HEK293 (cell line): ENCODE measurements around the gene RPL11.

Experiments used
- CTCF ChIA-PET: fragments of 350-600 bp; formaldehyde crosslinking; extraction: SDS; loops from one replicate; lab custom pipeline; 2021; ENCODE audit warnings: antibody characterized with exemption; lab: Yijun Ruan, JAX
- POLR2A ChIA-PET: fragments of 300-600 bp; formaldehyde crosslinking; extraction: SDS; loops from one replicate; lab custom pipeline; 2020; ENCODE audit warnings: antibody characterized with exemption, inconsistent platforms; lab: Yijun Ruan, JAX
- H3K27ac ChIP-seq: fragments of 200-500 bp; sonication (Bioruptor generic); 2 replicates; pipeline ENCODE4 v1.5.1; 2014; ENCODE audit warnings: low read depth, low read length, control low read depth, inconsistent platforms; ENCODE audit errors: extremely low read depth
- H3K36me3 ChIP-seq, 2 experiments: fragments of 200-500 bp in 1 of 2; sonication (Bioruptor generic) in 1 of 2; 1 replicate in 1 of 2; 2 replicates in 1 of 2; pipeline ENCODE4 v1.5.1; 2014 to 2017; ENCODE audit warnings: inconsistent platforms in 2 of 2, low read length in 2 of 2; ENCODE audit not compliant: control insufficient read depth in 2 of 2, insufficient read depth in 1 of 2
- H3K4me1 ChIP-seq: fragments of 200-500 bp; sonication (Bioruptor generic); 2 replicates; pipeline ENCODE4 v1.5.1; 2014; ENCODE audit warnings: mild to moderate bottlenecking, low read length, inconsistent platforms; ENCODE audit not compliant: control insufficient read depth, insufficient read depth
- H3K4me3 ChIP-seq: 2 replicates; pipeline ENCODE4 v1.5.1; 2011; ENCODE audit warnings: low read depth, mild to moderate bottlenecking, control low read depth, low read length, moderate library complexity
- H3K9me3 ChIP-seq: fragments of 200-500 bp; sonication (Bioruptor generic); 2 replicates; pipeline ENCODE4 v1.5.1; 2014; ENCODE audit warnings: low read depth, low read length, inconsistent platforms; ENCODE audit not compliant: control insufficient read depth, insufficient read depth
- ATF2 ChIP-seq: fragments of 450-650 bp; formaldehyde crosslinking; IDR thresholded peaks from 2 replicates; pipeline ENCODE4 v1.5.1; 2016; ENCODE audit warnings: missing biosample characterization, missing genetic modification characterization, low read depth
- BCL6B ChIP-seq: fragments of 450-650 bp; formaldehyde crosslinking; IDR thresholded peaks from 2 replicates; pipeline ENCODE4 v1.5.1; 2017; ENCODE audit warnings: missing biosample characterization, missing genetic modification characterization
- FEZF1 ChIP-seq: fragments of 450-650 bp; formaldehyde crosslinking; IDR thresholded peaks from 2 replicates; pipeline ENCODE4 v1.5.1; 2016; ENCODE audit warnings: missing biosample characterization, missing genetic modification characterization
- HIC1 ChIP-seq: fragments of 450-650 bp; formaldehyde crosslinking; IDR thresholded peaks from 2 replicates; pipeline ENCODE4 v1.5.1; 2016; ENCODE audit warnings: missing biosample characterization, missing genetic modification characterization
- IKZF3 ChIP-seq: fragments of 450-650 bp; IDR thresholded peaks from 2 replicates; pipeline ENCODE4 v1.5.0; 2018; ENCODE audit warnings: missing biosample characterization, mild to moderate bottlenecking, missing genetic modification characterization, moderate library complexity
- KLF1 ChIP-seq: fragments of 450-650 bp; formaldehyde crosslinking; IDR thresholded peaks from 2 replicates; pipeline ENCODE4 v1.5.1; 2016; ENCODE audit warnings: missing biosample characterization, missing genetic modification characterization
- KLF7 ChIP-seq: fragments of 450-650 bp; formaldehyde crosslinking; IDR thresholded peaks from 2 replicates; pipeline ENCODE4 v1.5.1; 2016; ENCODE audit warnings: missing biosample characterization, missing genetic modification characterization, borderline replicate concordance
- MZF1 ChIP-seq: fragments of 450-650 bp; formaldehyde crosslinking; IDR thresholded peaks from 2 replicates; pipeline ENCODE4 v1.5.1; 2017; ENCODE audit warnings: missing biosample characterization, missing genetic modification characterization, borderline replicate concordance
- SALL2 ChIP-seq: fragments of 450-650 bp; formaldehyde crosslinking; IDR thresholded peaks from 2 replicates; pipeline ENCODE4 v1.5.0; 2017; ENCODE audit warnings: missing biosample characterization, mild to moderate bottlenecking, missing genetic modification characterization, borderline replicate concordance
- SP2 ChIP-seq: fragments of 450-650 bp; formaldehyde crosslinking; IDR thresholded peaks from 2 replicates; pipeline ENCODE4 v1.5.1; 2016; ENCODE audit warnings: missing biosample characterization, missing genetic modification characterization
- SP3 ChIP-seq: fragments of 450-650 bp; formaldehyde crosslinking; IDR thresholded peaks from 2 replicates; pipeline ENCODE4 v1.5.1; 2016; ENCODE audit warnings: missing biosample characterization, missing genetic modification characterization
- ZBTB26 ChIP-seq: fragments of 450-650 bp; formaldehyde crosslinking; optimal IDR thresholded peaks from 2 replicates; pipeline ENCODE3; 2016; ENCODE audit warnings: missing biosample characterization, mild to moderate bottlenecking, missing genetic modification characterization
- ZEB2 ChIP-seq: fragments of 450-650 bp; formaldehyde crosslinking; IDR thresholded peaks from 2 replicates; pipeline ENCODE4 v1.5.1; 2016; ENCODE audit warnings: missing biosample characterization, missing genetic modification characterization
- ZNF157 ChIP-seq: fragments of 450-650 bp; formaldehyde crosslinking; IDR thresholded peaks from 2 replicates; pipeline ENCODE4 v1.5.1; 2016; ENCODE audit warnings: missing biosample characterization, missing genetic modification characterization
- ZNF366 ChIP-seq: fragments of 450-650 bp; formaldehyde crosslinking; conservative IDR thresholded peaks from 2 replicates; pipeline ENCODE4 v1.5.1; 2016; ENCODE audit warnings: missing biosample characterization, missing genetic modification characterization
- ZNF37A ChIP-seq: fragments of 450-650 bp; IDR thresholded peaks from 2 replicates; pipeline ENCODE4 v1.5.1; 2018; ENCODE audit warnings: missing biosample characterization, missing genetic modification characterization
- ZNF548 ChIP-seq: fragments of 450-650 bp; formaldehyde crosslinking; IDR thresholded peaks from 2 replicates; pipeline ENCODE4 v1.5.1; 2016; ENCODE audit warnings: missing biosample characterization, missing genetic modification characterization
- ZNF621 ChIP-seq: fragments of 450-650 bp; formaldehyde crosslinking; IDR thresholded peaks from 2 replicates; pipeline ENCODE4 v1.5.1; 2017; ENCODE audit warnings: missing biosample characterization, missing genetic modification characterization
- ZNF623 ChIP-seq: fragments of 450-650 bp; formaldehyde crosslinking; IDR thresholded peaks from 2 replicates; pipeline ENCODE4 v1.5.1; 2016; ENCODE audit warnings: missing biosample characterization, missing genetic modification characterization
- ZNF658 ChIP-seq: fragments of 450-650 bp; formaldehyde crosslinking; IDR thresholded peaks from 2 replicates; pipeline ENCODE4; 2016; ENCODE audit warnings: missing biosample characterization, missing genetic modification characterization
- ZNF843 ChIP-seq: fragments of 450-650 bp; formaldehyde crosslinking; IDR thresholded peaks from 2 replicates; pipeline ENCODE4 v1.5.1; 2016; ENCODE audit warnings: missing biosample characterization, missing genetic modification characterization
- ZSCAN30 ChIP-seq: fragments of 450-650 bp; IDR thresholded peaks from 2 replicates; pipeline ENCODE4 v1.5.1; 2018; ENCODE audit warnings: missing biosample characterization, mild to moderate bottlenecking, missing genetic modification characterization, moderate library complexity
- TF ChIP-seq, protein P1 (sequence below): fragments of 450-650 bp; formaldehyde crosslinking; IDR thresholded peaks from 2 replicates; pipeline ENCODE4 v1.5.1; 2016; ENCODE audit warnings: missing biosample characterization, missing genetic modification characterization
- TF ChIP-seq, protein P2 (sequence below): fragments of 450-650 bp; IDR thresholded peaks from 2 replicates; pipeline ENCODE4 v1.5.1; 2018; ENCODE audit warnings: missing biosample characterization, missing genetic modification characterization

RPL11 gene

GRCh38 chr1:23691499-23692307 is at the start of gene RPL11 (continued):
- no peak for TF ChIP-seq ATF2 (tag by site-specific recombination)
- TF ChIP-seq ZSCAN30 (tag by site-specific recombination), result peak; percentile 65; the same call in 1 of the 2 replicates
- no peak for TF ChIP-seq ZNF37A (tag by site-specific recombination)
- peak; percentile 53 for TF ChIP-seq ZEB2 (tag by site-specific recombination)

- ChIA-PET POLR2A (interaction anchor here (0.6 to 1.7 kb wide), 5 partner anchors 62 to 158 kb away, joined by 3 to 10 read pairs (median 6); partner anchors contain the start of genes E2F2 and ID3), CTCF (interaction anchor here (0.6 to 6.5 kb wide), 11 partner anchors 9 to 147 kb away, joined by 3 to 49 read pairs (median 4); no protein-coding TSS in a partner anchor)
- Histone ChIP-seq H3K4me3 (no peak overlapping the region), H3K9me3 (no peaks in the 10 kb centered on the region), H3K27ac (peak overlapping the region; percentile 37; the same call in 1 of the 2 replicates), H3K4me1 (peaks cover 14% of the 10 kb centered on the region), H3K36me3 (no peaks in the 10 kb centered on the region)
- TF ChIP-seq ZNF623 (tag by site-specific recombination) (no peak), IKZF3 (tag by site-specific recombination) (no peak; the same call in 1 of the 2 replicates), ZNF658 (tag by site-specific recombination) (no peak), FEZF1 (tag by site-specific recombination) (peak; percentile 68), SALL2 (no peak), BCL6B (tag by site-specific recombination) (no peak), SP3 (no peak), ZNF157 (tag by site-specific recombination) (no peak), ZNF548 (no peak), SP2 (tag by site-specific recombination) (no peak), KLF1 (tag by site-specific recombination) (no peak), ZNF843 (tag by site-specific recombination) (0 out of 2 replicates have a peak, but pooled peaks have one; percentile 45), ZNF366 (tag by site-specific recombination) (no peak), ZNF621 (tag by site-specific recombination) (no peak), ZBTB26 (tag by site-specific recombination) (no peak), MZF1 (tag by site-specific recombination) (no peak), KLF7 (tag by site-specific recombination) (no peak), HIC1 (tag by site-specific recombination) (no peak)
- TF ChIP-seq, protein P1, sequence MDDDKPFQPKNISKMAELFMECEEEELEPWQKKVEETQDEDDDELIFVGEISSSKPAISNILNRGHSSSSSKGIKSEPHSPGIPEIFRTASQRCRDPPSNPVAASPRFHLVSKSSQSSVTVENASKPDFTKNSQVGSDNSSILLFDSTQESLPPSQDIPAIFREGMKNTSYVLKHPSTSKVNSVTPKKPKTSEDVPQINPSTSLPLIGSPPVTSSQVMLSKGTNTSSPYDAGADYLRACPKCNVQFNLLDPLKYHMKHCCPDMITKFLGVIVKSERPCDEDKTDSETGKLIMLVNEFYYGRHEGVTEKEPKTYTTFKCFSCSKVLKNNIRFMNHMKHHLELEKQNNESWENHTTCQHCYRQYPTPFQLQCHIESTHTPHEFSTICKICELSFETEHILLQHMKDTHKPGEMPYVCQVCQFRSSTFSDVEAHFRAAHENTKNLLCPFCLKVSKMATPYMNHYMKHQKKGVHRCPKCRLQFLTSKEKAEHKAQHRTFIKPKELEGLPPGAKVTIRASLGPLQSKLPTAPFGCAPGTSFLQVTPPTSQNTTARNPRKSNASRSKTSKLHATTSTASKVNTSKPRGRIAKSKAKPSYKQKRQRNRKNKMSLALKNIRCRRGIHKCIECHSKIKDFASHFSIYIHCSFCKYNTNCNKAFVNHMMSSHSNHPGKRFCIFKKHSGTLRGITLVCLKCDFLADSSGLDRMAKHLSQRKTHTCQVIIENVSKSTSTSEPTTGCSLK (tag by site-specific recombination), result no peak
- TF ChIP-seq, protein P2, sequence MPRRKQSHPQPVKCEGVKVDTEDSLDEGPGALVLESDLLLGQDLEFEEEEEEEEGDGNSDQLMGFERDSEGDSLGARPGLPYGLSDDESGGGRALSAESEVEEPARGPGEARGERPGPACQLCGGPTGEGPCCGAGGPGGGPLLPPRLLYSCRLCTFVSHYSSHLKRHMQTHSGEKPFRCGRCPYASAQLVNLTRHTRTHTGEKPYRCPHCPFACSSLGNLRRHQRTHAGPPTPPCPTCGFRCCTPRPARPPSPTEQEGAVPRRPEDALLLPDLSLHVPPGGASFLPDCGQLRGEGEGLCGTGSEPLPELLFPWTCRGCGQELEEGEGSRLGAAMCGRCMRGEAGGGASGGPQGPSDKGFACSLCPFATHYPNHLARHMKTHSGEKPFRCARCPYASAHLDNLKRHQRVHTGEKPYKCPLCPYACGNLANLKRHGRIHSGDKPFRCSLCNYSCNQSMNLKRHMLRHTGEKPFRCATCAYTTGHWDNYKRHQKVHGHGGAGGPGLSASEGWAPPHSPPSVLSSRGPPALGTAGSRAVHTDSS, result no peak
Observed at GRCh38 chr1:23643736-23644554, 47.7 kb upstream of the RPL11 start.
